Omental fat pad (tissue), 4 donors: ENCODE measurements around the gene PLCE1. TPM values are rescaled to one million over a fixed set of nuclear protein-coding genes. Genes with fewer than 3 reads are reported as not detected.

Experiments
- ATAC-seq: fragments of 150-250 bp; one replicate; pipeline ENCODE4 v1.9.1; 2016; ENCODE audit warnings: mild to moderate bottlenecking, moderate library complexity; ENCODE audit not compliant: low FRiP score
- DNase-seq: peaks from one replicate; pipeline ENCODE4 v3.0.0-alpha.2; 2019; ENCODE audit warnings: low spot score
- total RNA-seq, 4 donors: library from RNA; depleted of rRNA; stranded (reverse); fragments of >200 nt; gene quantifications; one replicate each; pipeline ENCODE4 v1.1.0, GENCODE V29; 2016
- TF ChIP-seq, protein P1 (sequence below), 3 donors: fragments of 450-650 bp; IDR thresholded peaks; one replicate each; pipeline ENCODE4 v1.5.1; 2016 to 2017; ENCODE audit warnings: antibody characterized with exemption in 3 of 3, mild to moderate bottlenecking in 3 of 3, moderate library complexity in 2 of 3

PLCE1 gene
- total RNA-seq, result 10 to 100 TPM in 1 of 4 donors, 1 to 10 TPM in 3; 5.8 to 12.8 (median 7.7) TPM

GRCh38 chr10:93993782-93994437 is at the start of gene PLCE1:
TSS of gene PLCE1 (plus strand) at chr10:93993931. CDS start at chr10:94031047, 37,116 bp downstream.
- no peak for DNase-seq
- TF ChIP-seq, protein P1, sequence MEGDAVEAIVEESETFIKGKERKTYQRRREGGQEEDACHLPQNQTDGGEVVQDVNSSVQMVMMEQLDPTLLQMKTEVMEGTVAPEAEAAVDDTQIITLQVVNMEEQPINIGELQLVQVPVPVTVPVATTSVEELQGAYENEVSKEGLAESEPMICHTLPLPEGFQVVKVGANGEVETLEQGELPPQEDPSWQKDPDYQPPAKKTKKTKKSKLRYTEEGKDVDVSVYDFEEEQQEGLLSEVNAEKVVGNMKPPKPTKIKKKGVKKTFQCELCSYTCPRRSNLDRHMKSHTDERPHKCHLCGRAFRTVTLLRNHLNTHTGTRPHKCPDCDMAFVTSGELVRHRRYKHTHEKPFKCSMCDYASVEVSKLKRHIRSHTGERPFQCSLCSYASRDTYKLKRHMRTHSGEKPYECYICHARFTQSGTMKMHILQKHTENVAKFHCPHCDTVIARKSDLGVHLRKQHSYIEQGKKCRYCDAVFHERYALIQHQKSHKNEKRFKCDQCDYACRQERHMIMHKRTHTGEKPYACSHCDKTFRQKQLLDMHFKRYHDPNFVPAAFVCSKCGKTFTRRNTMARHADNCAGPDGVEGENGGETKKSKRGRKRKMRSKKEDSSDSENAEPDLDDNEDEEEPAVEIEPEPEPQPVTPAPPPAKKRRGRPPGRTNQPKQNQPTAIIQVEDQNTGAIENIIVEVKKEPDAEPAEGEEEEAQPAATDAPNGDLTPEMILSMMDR (IDR thresholded peaks at IDR 0.05), result no peak
- peak; percentile 89 for ATAC-seq

- TF ChIP-seq, protein P1 (IDR thresholded peaks at IDR 0.05), result no peak
- ATAC-seq (no peak), DNase-seq (no peak)
These were observed 47.9 kb upstream of the PLCE1 start for GRCh38 chr10:93945819-93946218.

DNA sequence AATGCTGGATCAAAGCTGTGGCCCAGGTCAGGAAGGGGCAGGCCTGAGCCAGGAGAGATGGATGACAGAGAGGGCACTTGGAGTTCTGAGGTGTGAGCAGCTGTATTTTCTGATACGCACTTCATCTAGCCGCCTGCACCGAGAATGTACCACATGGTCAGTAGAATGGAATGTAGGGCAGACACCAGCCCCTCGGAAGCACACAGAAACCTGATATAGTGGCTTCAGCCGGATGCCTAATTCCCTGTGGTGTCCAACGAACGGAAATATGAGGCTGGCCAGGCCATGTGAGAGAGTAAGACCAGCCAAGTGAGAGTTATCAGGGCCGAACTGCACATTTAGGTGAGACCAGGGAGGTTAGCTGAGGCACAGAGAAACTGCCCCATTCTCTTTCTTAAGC is 46.7 kb upstream of the PLCE1 start:
- ATAC-seq (no peak), DNase-seq (no peak)
- TF ChIP-seq, protein P1 (IDR thresholded peaks at IDR 0.05), result no peak

DNA sequence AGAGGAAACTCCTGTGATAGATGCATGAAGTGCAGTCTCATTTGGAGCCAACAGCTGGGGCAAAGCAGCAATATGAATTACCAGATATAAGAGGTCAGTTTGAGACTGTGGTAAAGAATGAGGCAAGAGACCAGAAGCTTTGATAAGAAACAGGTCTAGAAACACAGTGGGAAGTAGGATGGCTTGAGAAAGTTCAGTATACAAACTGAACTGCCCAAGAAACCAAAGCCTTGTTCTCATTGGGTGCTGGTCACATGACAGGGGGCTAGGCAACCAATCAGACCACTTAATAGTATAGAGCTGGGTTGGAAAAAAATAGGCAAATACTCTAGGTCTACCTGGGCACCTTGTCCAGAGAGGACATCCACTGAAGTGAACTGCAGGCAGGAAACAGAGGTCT is 46.2 kb upstream of the PLCE1 start:
- TF ChIP-seq, protein P1 (IDR thresholded peaks at IDR 0.05), result no peak
- no peak for DNase-seq
- ATAC-seq, result no peak

- ATAC-seq, result no peak
- no peak for DNase-seq
- TF ChIP-seq, protein P1 (IDR thresholded peaks at IDR 0.05), result no peak
These were observed 41.8 kb upstream of the PLCE1 start for GRCh38 chr10:93951905-93952304.

DNA sequence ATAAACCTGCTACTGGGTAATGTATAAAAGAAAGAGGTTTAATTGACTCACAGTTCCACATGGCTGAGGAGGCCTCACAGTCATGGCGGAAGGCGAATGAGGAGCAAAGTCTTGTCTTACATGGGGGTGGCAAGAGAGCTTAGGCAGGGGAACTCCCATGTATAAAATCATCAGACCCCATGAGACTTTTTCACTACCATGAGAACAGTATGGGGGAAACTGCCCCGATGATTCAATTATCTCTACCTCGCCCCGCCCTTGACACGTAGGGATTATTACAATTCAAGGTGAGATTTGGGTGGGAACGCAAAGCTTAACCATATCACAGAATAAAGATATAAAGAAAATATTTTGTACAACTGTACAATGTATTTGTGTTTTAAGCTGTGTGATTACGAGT is 39.4 kb upstream of the PLCE1 start:
- TF ChIP-seq, protein P1 (IDR thresholded peaks at IDR 0.05), result no peak
- ATAC-seq (no peak), DNase-seq (no peak)

- ATAC-seq (no peak), DNase-seq (no peak)
- TF ChIP-seq, protein P1 (IDR thresholded peaks at IDR 0.05), result no peak
These were observed 38.9 kb upstream of the PLCE1 start for GRCh38 chr10:93954726-93955363.
